ENCODE measurements around the gene PFDN2. TPM values are rescaled to one million over a fixed set of nuclear protein-coding genes. Genes with fewer than 3 reads are reported as not detected.

PFDN2 gene
- total and polyA plus RNA-seq, 10 donors = 14.9 to 140 (median 42.5) TPM

DNA sequence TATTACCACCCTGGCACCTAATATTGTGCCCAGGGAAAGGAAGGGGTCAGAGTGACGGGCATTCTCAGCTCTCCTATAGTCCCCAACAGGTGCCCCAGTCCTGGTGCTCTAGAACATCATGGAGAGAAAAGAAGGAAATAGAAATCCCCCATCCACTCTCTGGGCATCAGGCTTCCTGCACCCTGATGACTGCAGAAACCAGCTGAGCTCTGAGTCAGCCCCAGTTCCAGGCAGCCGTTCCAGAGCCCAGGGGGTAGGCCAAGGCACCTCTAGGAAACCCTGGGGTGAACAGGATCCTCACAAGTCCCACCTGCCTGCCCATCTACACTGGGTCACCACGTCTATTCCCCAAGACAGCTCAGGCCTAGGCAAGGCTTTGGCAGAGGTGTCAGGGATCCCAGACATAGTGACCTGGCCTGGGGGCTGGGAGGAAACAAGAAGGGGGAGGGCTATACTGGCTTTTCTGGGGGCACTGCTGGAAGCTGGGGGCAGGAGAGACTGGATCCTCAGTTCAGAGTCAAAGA lies 29.2 kb downstream of the PFDN2 start:
- Histone ChIP-seq H3K36me3 (no peaks in the 10 kb centered on the region), H3K27me3 (replicated peaks in 1 of 7) (no peaks in the 10 kb centered on the region), H3K4me3 (no peak overlapping the region), H3K27ac (no peak overlapping the region), H3K9me3 (no peaks in the 10 kb centered on the region), H3K4me1 (peaks cover 0 to 10% (median 0%) of the 10 kb centered on the region in 6 donors)
- 79 to 97% (median 84%) methylated on average over 3 of the region's 3 CpGs for WGBS, 5 donors
- no peak for DNase-seq
- intact Hi-C loops (cut with DNase I; ENCODE audit: low total_unique reads) = no loop called here
- TF ChIP-seq POLR2AphosphoS5 (IDR thresholded peaks at IDR 0.05) (no peak), POLR2A (IDR thresholded peaks at IDR 0.05) (no peak)

DNA sequence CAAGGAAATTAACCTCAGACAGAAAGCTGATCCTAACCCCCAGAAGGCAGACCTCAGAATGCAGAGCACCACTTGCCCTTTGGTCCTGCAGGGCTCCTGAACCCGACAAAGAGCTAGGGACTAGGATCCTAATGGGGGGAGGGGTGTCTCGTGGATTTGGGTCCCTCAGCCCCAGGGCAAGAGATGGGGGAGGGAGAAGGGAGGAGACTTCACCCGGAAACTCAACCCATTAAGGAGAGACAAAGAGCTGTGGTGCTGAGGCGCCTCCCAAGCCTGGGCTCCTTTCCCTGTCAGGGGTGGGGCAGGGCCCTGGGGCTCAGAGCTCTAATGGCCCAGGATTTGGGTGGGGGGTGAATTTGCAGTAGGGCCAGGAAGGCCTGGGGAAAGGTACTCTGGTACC lies 31.4 kb downstream of the PFDN2 start:
- H3K4me3 ChIP-seq = no peak overlapping the region
- intact Hi-C loops (cut with DNase I; ENCODE audit: low total_unique reads) = no loop called here
- H3K9me3 ChIP-seq = no peaks in the 10 kb centered on the region
- H3K27me3 ChIP-seq (replicated peaks in 1 of 7) = no peaks in the 10 kb centered on the region
- H3K36me3 ChIP-seq = no peaks in the 10 kb centered on the region
- TF ChIP-seq POLR2A (IDR thresholded peaks at IDR 0.05) = no peak
- TF ChIP-seq POLR2AphosphoS5 (IDR thresholded peaks at IDR 0.05) = no peak
- TF ChIP-seq, protein P1, sequence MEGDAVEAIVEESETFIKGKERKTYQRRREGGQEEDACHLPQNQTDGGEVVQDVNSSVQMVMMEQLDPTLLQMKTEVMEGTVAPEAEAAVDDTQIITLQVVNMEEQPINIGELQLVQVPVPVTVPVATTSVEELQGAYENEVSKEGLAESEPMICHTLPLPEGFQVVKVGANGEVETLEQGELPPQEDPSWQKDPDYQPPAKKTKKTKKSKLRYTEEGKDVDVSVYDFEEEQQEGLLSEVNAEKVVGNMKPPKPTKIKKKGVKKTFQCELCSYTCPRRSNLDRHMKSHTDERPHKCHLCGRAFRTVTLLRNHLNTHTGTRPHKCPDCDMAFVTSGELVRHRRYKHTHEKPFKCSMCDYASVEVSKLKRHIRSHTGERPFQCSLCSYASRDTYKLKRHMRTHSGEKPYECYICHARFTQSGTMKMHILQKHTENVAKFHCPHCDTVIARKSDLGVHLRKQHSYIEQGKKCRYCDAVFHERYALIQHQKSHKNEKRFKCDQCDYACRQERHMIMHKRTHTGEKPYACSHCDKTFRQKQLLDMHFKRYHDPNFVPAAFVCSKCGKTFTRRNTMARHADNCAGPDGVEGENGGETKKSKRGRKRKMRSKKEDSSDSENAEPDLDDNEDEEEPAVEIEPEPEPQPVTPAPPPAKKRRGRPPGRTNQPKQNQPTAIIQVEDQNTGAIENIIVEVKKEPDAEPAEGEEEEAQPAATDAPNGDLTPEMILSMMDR (IDR thresholded peaks at IDR 0.05 in 8 of 11, conservative IDR thresholded peaks at IDR 0.05 in 3 of 11) = no peak
- no peak overlapping the region for H3K27ac ChIP-seq
- peaks cover 0 to 21% (median 0%) of the 10 kb centered on the region in 6 donors for H3K4me1 ChIP-seq
- WGBS, 5 donors = 73 to 88% (median 78%) methylated on average over 4 of the region's 4 CpGs
- DNase-seq = no peak

DNA sequence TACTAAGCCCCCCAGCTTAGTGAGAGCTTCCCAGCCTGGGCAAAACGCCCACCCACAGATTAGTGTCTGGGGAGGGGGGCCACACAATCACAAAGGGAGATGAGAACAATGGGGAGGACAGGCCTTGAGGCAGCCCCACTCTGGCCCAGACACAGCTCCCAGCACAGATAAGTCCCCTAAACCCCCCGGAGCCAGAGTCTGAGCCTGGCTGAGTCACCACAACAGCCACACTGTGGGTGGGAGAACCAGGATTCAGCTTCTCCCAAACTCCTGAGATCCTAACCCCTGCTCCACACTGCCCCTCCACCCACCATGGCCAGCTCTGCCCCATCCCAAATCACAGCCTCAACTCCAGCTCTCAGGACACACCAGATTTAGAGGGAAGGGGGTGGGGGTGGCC lies 32.7 kb downstream of the PFDN2 start:
- H3K27ac ChIP-seq = no peak overlapping the region
- intact Hi-C loops (cut with DNase I; ENCODE audit: low total_unique reads) = no loop called here
- H3K4me1 ChIP-seq = peaks cover 0 to 21% (median 0%) of the 10 kb centered on the region in 6 donors
- H3K4me3 ChIP-seq = no peak overlapping the region
- H3K27me3 ChIP-seq (replicated peaks in 1 of 7) = no peaks in the 10 kb centered on the region
- no peak for TF ChIP-seq POLR2A (IDR thresholded peaks at IDR 0.05)
- TF ChIP-seq, protein P1 (IDR thresholded peaks at IDR 0.05 in 8 of 11, conservative IDR thresholded peaks at IDR 0.05 in 3 of 11) = no peak
- no peak for TF ChIP-seq POLR2AphosphoS5 (IDR thresholded peaks at IDR 0.05)
- no peak for DNase-seq
- WGBS, 5 donors = 46 to 88% (median 75%) methylated on average over 2 of the region's 2 CpGs
- no peaks in the 10 kb centered on the region for H3K9me3 ChIP-seq
- no peaks in the 10 kb centered on the region for H3K36me3 ChIP-seq

DNA sequence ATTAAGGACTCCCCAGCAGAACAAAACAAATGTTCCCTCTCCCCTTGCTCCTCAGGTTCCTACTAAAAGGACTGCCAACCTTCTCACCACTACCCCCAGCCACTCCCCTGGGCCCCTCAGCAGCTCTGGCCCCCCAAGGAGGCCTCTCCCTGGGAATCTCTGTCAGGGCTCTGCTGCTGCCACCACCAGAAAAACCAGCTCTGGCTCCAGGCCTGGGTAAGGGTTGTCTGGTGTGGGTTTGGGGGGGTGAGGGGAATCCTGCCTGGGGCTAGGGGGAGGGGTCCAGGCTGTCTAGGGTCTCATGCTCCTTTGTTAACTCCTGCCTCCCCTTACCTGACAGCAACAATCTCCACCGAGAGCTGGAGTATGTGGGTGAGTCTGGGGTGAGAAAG lies 33.2 kb downstream of the PFDN2 start:
- no peaks in the 10 kb centered on the region for H3K36me3 ChIP-seq
- H3K27ac ChIP-seq = no peak overlapping the region
- intact Hi-C loops (cut with DNase I; ENCODE audit: low total_unique reads) = no loop called here
- no peaks in the 10 kb centered on the region for H3K9me3 ChIP-seq
- H3K4me1 ChIP-seq = peaks cover 0 to 21% (median 0%) of the 10 kb centered on the region in 6 donors
- TF ChIP-seq, protein P1 (IDR thresholded peaks at IDR 0.05 in 8 of 11, conservative IDR thresholded peaks at IDR 0.05 in 3 of 11) = no peak
- TF ChIP-seq POLR2AphosphoS5 (IDR thresholded peaks at IDR 0.05) (no peak), POLR2A (IDR thresholded peaks at IDR 0.05) (no peak)
- no peak for DNase-seq
- 80 to 100% (median 92%) methylated on average over 1 of the region's 1 CpG for WGBS, 5 donors
- no peak overlapping the region for H3K4me3 ChIP-seq
- peaks cover 0 to 2% (median 0%) of the 10 kb centered on the region in 7 donors for H3K27me3 ChIP-seq (replicated peaks in 1 of 7)
